K562 (cell line): ENCODE measurements around the gene FILIP1L. TPM values are rescaled to one million over a fixed set of nuclear protein-coding genes. Genes with fewer than 3 reads are reported as not detected.

Source experiments
- ATAC-seq: fragments of 200-7000 bp; cut with Tn5 transposase; 3 replicates; pipeline ENCODE4 v1.9.1; 2020; ENCODE audit warnings: moderate library complexity
- BruUV-seq: library from RNA; stranded (reverse); fragments of 400-500 nt; replicated peaks from 2 replicates; lab custom pipeline; 2021; lab: Mats Ljungman, UMichigan
- CTCF ChIA-PET: fragments of 300-600 bp; formaldehyde crosslinking; extraction: SDS; loops from one replicate; lab custom pipeline; 2021; ENCODE audit warnings: low intra/inter-chr PET ratio; lab: Yijun Ruan, JAX
- POLR2A ChIA-PET: fragments of 300-600, 350-650 bp; sonication (Branson Sonifier 250); formaldehyde crosslinking; extraction: SDS; loops from one replicate; lab custom pipeline; 2021; ENCODE audit warnings: antibody characterized with exemption, inconsistent platforms; lab: Yijun Ruan, JAX
- DNase-seq, 4 experiments: peaks; one replicate each; pipeline versions ENCODE4 v3.0.0 to v3.0.0-alpha.2; 2011 to 2018; ENCODE audit warnings: low spot score in 3 of 4, mixed read lengths in 3 of 4; ENCODE audit errors: extremely low read depth in 1 of 4
- FAIRE-seq: peaks from 2 replicates; lab custom pipeline; 2011; peaks lifted over from hg19 to GRCh38; lab: Jason Lieb, UNC
- H2AFZ ChIP-seq: 2 replicates; pipeline ENCODE4 v1.6.0; 2011; ENCODE audit warnings: low read depth, low read length, control low read depth, inconsistent platforms
- H3K27ac ChIP-seq: fragments of 200-600 bp; 3 replicates; pipeline ENCODE4 v1.8.0; 2011; ENCODE audit warnings: low read depth, mild to moderate bottlenecking, control low read depth, inconsistent platforms, low read length, moderate library complexity, mixed read lengths; ENCODE audit errors: extremely low read depth
- H3K27me3 ChIP-seq, 2 experiments: fragments of 300-600 bp in 1 of 2; 2 replicates in 1 of 2; 3 replicates in 1 of 2; pipeline versions ENCODE4 v1.6.0 to v1.8.0; 2011; ENCODE audit warnings: inconsistent platforms in 2 of 2, low read length in 2 of 2, mild to moderate bottlenecking in 1 of 2, mixed read lengths in 1 of 2, moderate library complexity in 1 of 2; ENCODE audit not compliant: control insufficient read depth in 2 of 2, insufficient read depth in 2 of 2
- H3K36me3 ChIP-seq: fragments of 300-600 bp; 3 replicates; pipeline ENCODE4 v1.8.0; 2011; ENCODE audit warnings: mild to moderate bottlenecking, low read length, inconsistent platforms; ENCODE audit not compliant: control insufficient read depth, insufficient read depth
- H3K4me1 ChIP-seq, 2 experiments: fragments of 200-600 bp in 1 of 2; replicated peaks in 1 of 2; 2 replicates in 1 of 2; 3 replicates in 1 of 2; pipeline versions ENCODE4 v1.5.1 to v1.8.0; 2011; ENCODE audit warnings: inconsistent platforms in 2 of 2, low read length in 2 of 2, mild to moderate bottlenecking in 1 of 2, mixed read lengths in 1 of 2, moderate library complexity in 1 of 2; ENCODE audit not compliant: control insufficient read depth in 2 of 2, insufficient read depth in 2 of 2
- H3K4me2 ChIP-seq: 2 replicates; pipeline ENCODE4 v1.6.1; 2011; ENCODE audit warnings: low read length, control low read depth, inconsistent platforms, mixed read lengths; ENCODE audit not compliant: insufficient read depth
- H3K4me3 ChIP-seq: fragments of 200-600 bp; sonication (generic), shearing (Covaris generic); 2 replicates; pipeline ENCODE4 v1.5.1; 2016; ENCODE audit warnings: control low read depth, inconsistent platforms
- H3K79me2 ChIP-seq: fragments of 200-600 bp; 3 replicates; pipeline ENCODE4 v1.8.0; 2011; ENCODE audit warnings: low read length, inconsistent platforms; ENCODE audit not compliant: control insufficient read depth, insufficient read depth
- H3K9ac ChIP-seq, 2 experiments: 2 replicates each; pipeline versions ENCODE4 v1.6.0 to v1.6.1; 2011; ENCODE audit warnings: low read depth in 2 of 2, low read length in 2 of 2, control low read depth in 1 of 2, inconsistent platforms in 1 of 2, mild to moderate bottlenecking in 1 of 2, mixed read lengths in 1 of 2; ENCODE audit not compliant: insufficient read depth in 1 of 2
- H3K9me1 ChIP-seq: one replicate; pipeline ENCODE4 v1.6.0; 2011; ENCODE audit warnings: inconsistent platforms, mild to moderate bottlenecking, low read length, moderate library complexity; ENCODE audit not compliant: control insufficient read depth, insufficient read depth
- H3K9me3 ChIP-seq: replicated peaks from 2 replicates; pipeline ENCODE4 v1.5.1; 2011; ENCODE audit warnings: low read depth, low read length, inconsistent platforms; ENCODE audit not compliant: control insufficient read depth, insufficient read depth
- H4K20me1 ChIP-seq: replicated peaks from 2 replicates; pipeline ENCODE4 v1.6.1; 2011; ENCODE audit warnings: low read length, inconsistent platforms, mixed read lengths; ENCODE audit not compliant: control insufficient read depth, insufficient read depth
- HNRNPH1 ChIP-seq: fragments of 200-400 bp; formaldehyde crosslinking; optimal IDR thresholded peaks from 2 replicates; pipeline ENCODE3; 2017; ENCODE audit warnings: low read depth, mild to moderate bottlenecking, low read length, moderate library complexity
- KAT7 ChIP-seq: sonication (generic); formaldehyde crosslinking; IDR thresholded peaks from 2 replicates; pipeline ENCODE4 v1.8.0; 2022; ENCODE audit warnings: missing genetic modification reagents, mild to moderate bottlenecking, borderline replicate concordance
- KLF13 ChIP-seq: fragments of 450-650 bp; IDR thresholded peaks from 2 replicates; pipeline ENCODE4 v1.6.1; 2016; ENCODE audit warnings: missing genetic modification characterization, low read depth, mild to moderate bottlenecking, missing compliant biosample characterization, moderate library complexity, borderline replicate concordance
- MEF2A ChIP-seq: IDR thresholded peaks from 2 replicates; pipeline ENCODE4 v1.6.1; 2011; ENCODE audit warnings: low read depth, mild to moderate bottlenecking, low read length, moderate library complexity; ENCODE audit not compliant: control insufficient read depth
- PBX2 ChIP-seq, 2 experiments: IDR thresholded peaks in 1 of 2; conservative IDR thresholded peaks in 1 of 2; 2 replicates each; pipeline ENCODE4 v1.6.1; 2016; ENCODE audit warnings: low read depth in 2 of 2, mild to moderate bottlenecking in 1 of 2, missing compliant biosample characterization in 1 of 2, missing genetic modification characterization in 1 of 2, moderate library complexity in 1 of 2
- PHB ChIP-seq: fragments of 250-450 bp; sonication (Bioruptor Pico); IDR thresholded peaks from 2 replicates; pipeline ENCODE4 v1.5.0; 2021
- WGBS: fragments of 100-300 bp; shearing (Covaris generic); methylation state at CpG from one replicate; pipeline ENCODE4 v1.1.6; 2016; ENCODE audit warnings: low coverage, mixed read lengths; ENCODE audit not compliant: insufficient coverage; ENCODE audit errors: missing lambda C conversion rate; 5-methylcytosine and 5-hydroxymethylcytosine counted together
- in situ Hi-C: fragments of 300-500 bp; cut with MboI; formaldehyde crosslinking; loops from 4 replicates; pipeline ENCODE4 v1.15.0; 2018; ENCODE audit warnings: inconsistent platforms, mixed read lengths
- intact Hi-C: fragments of 100-400 bp; cut with micrococcal nuclease; formaldehyde crosslinking; loops from 2 replicates; pipeline ENCODE4 v1.14.2; 2022
- polyA plus RNA-seq, 8 experiments: library from polyadenylated mRNA; depleted of rRNA in 4 of 8; stranded (reverse) in 5 of 8; unstranded in 3 of 8; fragments of >200 nt; fragmentation: Nextera tagmentation in 2 of 8; fragmentation: Illumina TruSeq in 1 of 8; extraction: Ambion mirVana in 2 of 8; extraction: Trizol in 1 of 8; gene quantifications; 2 replicates each; pipeline versions ENCODE4 v1.2.1 to v1.2.3, GENCODE V29; 2011 to 2014; ENCODE audit warnings: inconsistent platforms in 1 of 8, missing spikeins in 1 of 8
- total RNA-seq, 7 experiments: library from RNA; depleted of rRNA in 6 of 7; stranded (reverse); fragments of >200 nt in 6 of 7; fragmentation: Illumina TruSeq in 2 of 7; extraction: Trizol in 2 of 7; gene quantifications; 2 replicates each; pipeline versions ENCODE4 v1.2.1 to v1.2.3, GENCODE V29; 2011 to 2021; ENCODE audit warnings: low replicate concordance in 1 of 7

FILIP1L gene
- total and polyA plus RNA-seq, 9 of the 15 experiments (the other 6 are each of a cell fraction or from before 2014, with no cell fraction given) = 0.50 to 2.1 (median 1.1) TPM

GRCh38 chr3:100001526-100002270 lies 112.6 kb downstream of the FILIP1L start:
- CTCF ChIA-PET = no interaction called here
- BruUV-seq = no TSS peak
- POLR2A ChIA-PET = interaction anchor here (0.5 to 0.8 kb wide), 3 partner anchors 23 to 1372 kb away, joined by 3 to 4 read pairs (median 3); no protein-coding TSS in a partner anchor
- Histone ChIP-seq H3K4me1 (peaks cover 0 to 4% of the 10 kb centered on the region in 2 experiments; a peak in 2 of 5 replicates), H3K27ac (no peak overlapping the region), H3K27me3 (no peaks in the 10 kb centered on the region)
- FAIRE-seq = no peak
- no peak for ATAC-seq
- TF ChIP-seq MEF2A (no peak), HNRNPH1 (no peak), KAT7 (CRISPR knock-in tag) (no peak), PBX2 (CRISPR knock-in tag; IDR thresholded peaks at IDR 0.05; ENCODE audit: low read depth) (no peak), PBX2 (tag; conservative IDR thresholded peaks at IDR 0.05; ENCODE audit: low read depth) (no peak), PHB (CRISPR knock-in tag) (no peak), KLF13 (tag) (no peak)
- TF ChIP-seq, all 486 proteins: peak for 0
- Histone ChIP-seq H3K79me2 (no peaks in the 10 kb centered on the region; the same call in 2 of the 3 replicates), H3K4me2 (no peak overlapping the region), H3K36me3 (no peaks in the 10 kb centered on the region), H2AFZ (no peak overlapping the region), H3K9ac (no peak overlapping the region), H3K9me1 (no peaks in the 10 kb centered on the region), H3K4me3 (no peak overlapping the region), H3K9me3 (no peaks in the 10 kb centered on the region), H4K20me1 (0 out of 2 replicates have a peak, but pooled peaks cover 4% of the 10 kb centered on the region)
- in situ Hi-C loops (no loop called here), intact Hi-C loops (loop anchor here (10.0 kb wide), 2 partner anchors 63 to 157 kb away; no protein-coding TSS in a partner anchor)
- no peak for DNase-seq
- WGBS = 91% methylated on average over 8 of the region's 8 CpGs
